Vagina (tissue), 2 donors: Measurements from ENCODE around the gene C2orf42. TPM values are rescaled to one million over a fixed set of nuclear protein-coding genes. Genes with fewer than 3 reads are reported as not detected.
"Not testable (repeated sequence)": the region's sequence is repeated elsewhere in the genome, so short reads cannot be mapped to it uniquely, and the experiment has no call there.

Experiments used
- DNase-seq, 2 donors: peaks; one replicate each; pipeline ENCODE4 v3.0.0-alpha.2; 2017; ENCODE audit errors: extremely low spot score in 2 of 2
- H3K27ac ChIP-seq: fragments of 200-600 bp; sonication (generic); one replicate; pipeline ENCODE4 v1.5.1; 2019
- H3K27me3 ChIP-seq: fragments of 200-600 bp; sonication (generic); one replicate; pipeline ENCODE4 v1.5.1; 2019
- H3K36me3 ChIP-seq, 2 donors: fragments of 200-600 bp; sonication (generic); one replicate each; pipeline ENCODE4 v1.5.1; 2017 to 2019
- H3K4me1 ChIP-seq: fragments of 200-600 bp; sonication (generic); one replicate; pipeline ENCODE4 v1.5.1; 2019
- H3K4me3 ChIP-seq, 2 donors: fragments of 200-600 bp; sonication (generic); 1 replicate in 1 of 2; 2 replicates in 1 of 2; pipeline ENCODE4 v1.5.1; 2016 to 2019
- H3K9me3 ChIP-seq: fragments of 200-600 bp; sonication (generic); one replicate; pipeline ENCODE4 v1.5.1; 2019
- CTCF ChIP-seq, 3 experiments: fragments of 450-650 bp in 2 of 3; fragments of 200-600 bp in 1 of 3; sonication (generic) in 1 of 3; IDR thresholded peaks; one replicate each; pipeline ENCODE4 v1.5.1; 2017 to 2019; ENCODE audit warnings: antibody characterized with exemption in 3 of 3, mild to moderate bottlenecking in 2 of 3, moderate library complexity in 2 of 3
- POLR2A ChIP-seq, 2 donors: fragments of 450-650 bp; IDR thresholded peaks; one replicate each; pipeline ENCODE4 v1.6.1; 2017; ENCODE audit warnings: antibody characterized with exemption in 2 of 2, mild to moderate bottlenecking in 2 of 2, moderate library complexity in 2 of 2
- POLR2AphosphoS5 ChIP-seq, 2 donors: sonication (generic); formaldehyde crosslinking; IDR thresholded peaks; one replicate each; pipeline ENCODE4 v1.9.0; 2017; ENCODE audit warnings: antibody characterized with exemption in 2 of 2, mild to moderate bottlenecking in 2 of 2, low read depth in 1 of 2; ENCODE audit not compliant: insufficient read depth in 1 of 2
- intact Hi-C: fragments of 100-400 bp; cut with DNase I; formaldehyde crosslinking; loops from one replicate; pipeline ENCODE4 v1.15.1; 2023
- total RNA-seq: library from RNA; depleted of rRNA; stranded (reverse); fragments of >200 nt; gene quantifications from one replicate; pipeline ENCODE4 v1.2.3, GENCODE V29; 2016

Gene C2orf42
- total RNA-seq, 1 donor from 2014 or later = 17.4 TPM

- Histone ChIP-seq H3K9me3 (no peaks in the 10 kb centered on the region), H3K4me1 (peaks cover 16% of the 10 kb centered on the region), H3K4me3 (peak overlapping the region in 1 of 2 donors; percentile 6), H3K27ac (peak overlapping the region; percentile 33), H3K36me3 (no peaks in the 10 kb centered on the region), H3K27me3 (no peaks in the 10 kb centered on the region)
- intact Hi-C loops = no loop called here
- DNase-seq = no peak
- TF ChIP-seq POLR2AphosphoS5 (IDR thresholded peaks at IDR 0.05; ENCODE audit: insufficient read depth in 1 of 2, low read depth in 1 of 2) (no peak), CTCF (IDR thresholded peaks at IDR 0.05) (no peak), POLR2A (IDR thresholded peaks at IDR 0.05) (no peak)
Observed at GRCh38 chr2:70104231-70105111, 86.3 kb downstream of the C2orf42 start.

GRCh38 chr2:70103531-70104061, 87.2 kb downstream of the C2orf42 start:
- H3K4me3 ChIP-seq = no peak overlapping the region
- DNase-seq = no peak
- H3K9me3 ChIP-seq = no peaks in the 10 kb centered on the region
- peaks cover 7% of the 10 kb centered on the region for H3K4me1 ChIP-seq
- H3K27me3 ChIP-seq = no peaks in the 10 kb centered on the region
- H3K27ac ChIP-seq = peak overlapping the region; percentile 31
- H3K36me3 ChIP-seq = no peaks in the 10 kb centered on the region
- no peak for TF ChIP-seq CTCF (IDR thresholded peaks at IDR 0.05)
- TF ChIP-seq POLR2AphosphoS5 (IDR thresholded peaks at IDR 0.05; ENCODE audit: insufficient read depth in 1 of 2, low read depth in 1 of 2) = no peak
- TF ChIP-seq POLR2A (IDR thresholded peaks at IDR 0.05) = no peak
- intact Hi-C loops = no loop called here

GRCh38 chr2:70102323-70102905, 88.4 kb downstream of the C2orf42 start:
- intact Hi-C loops, H3K4me1 ChIP-seq, H3K27me3 ChIP-seq, DNase-seq, H3K9me3 ChIP-seq, H3K36me3 ChIP-seq, H3K27ac ChIP-seq, H3K4me3 ChIP-seq: not testable (repeated sequence)

GRCh38 chr2:70101686-70102085, 89.1 kb downstream of the C2orf42 start:
- H3K4me3 ChIP-seq, H3K27ac ChIP-seq, H3K4me1 ChIP-seq, intact Hi-C loops, H3K27me3 ChIP-seq, DNase-seq, H3K36me3 ChIP-seq, H3K9me3 ChIP-seq: not testable (repeated sequence)

- H3K9me3 ChIP-seq = no peaks in the 10 kb centered on the region
- no peaks in the 10 kb centered on the region for H3K27me3 ChIP-seq
- intact Hi-C loops = no loop called here
- DNase-seq = no peak
- no peaks in the 10 kb centered on the region for H3K36me3 ChIP-seq
- TF ChIP-seq CTCF (IDR thresholded peaks at IDR 0.05) (no peak), POLR2A (IDR thresholded peaks at IDR 0.05) (no peak), POLR2AphosphoS5 (IDR thresholded peaks at IDR 0.05; ENCODE audit: insufficient read depth in 1 of 2, low read depth in 1 of 2) (no peak)
- H3K4me1 ChIP-seq = no peaks in the 10 kb centered on the region
- no peak overlapping the region for H3K27ac ChIP-seq
- no peak overlapping the region for H3K4me3 ChIP-seq
Observed at GRCh38 chr2:70101174-70101573, 89.6 kb downstream of the C2orf42 start.

Other genes with a start within 250 kb of the C2orf42 start
- 0.49 TPM for gene ASPRV1, start 229.4 kb downstream of the C2orf42 start, total RNA-seq
- gene PCBP1, start 103.5 kb downstream of the C2orf42 start, total RNA-seq = 210 TPM
- gene TIA1, start 57.6 kb upstream of the C2orf42 start, total RNA-seq = 79.8 TPM
- gene PCYOX1, start 67.1 kb upstream of the C2orf42 start, total RNA-seq = 41.5 TPM
- gene SNRPG, start 102.7 kb upstream of the C2orf42 start, total RNA-seq = 71.7 TPM
- gene FAM136A, start 111.0 kb upstream of the C2orf42 start, total RNA-seq = 12.5 TPM